Stimulated activated CD4-positive, alpha-beta T cell treated with anti-CD3 and anti-CD28 coated beads, TNF-alpha, amount 100 ng/mL, for 48 hours (primary cell): ENCODE results near the gene ACADL.

Experiments used
- DNase-seq, 3 donors: peaks; one replicate each; pipeline ENCODE4 v3.0.0-alpha.2; 2020; ENCODE audit warnings: low read depth in 3 of 3

ACADL gene

GRCh38 chr2:210170446-210171303 is 54.6 kb downstream of the ACADL start:
- DNase-seq = peak; percentile 93 to 98 (median 95)

GRCh38 chr2:210170196-210170445 is 55.1 kb downstream of the ACADL start:
- no peak for DNase-seq

GRCh38 chr2:210169516-210170195 is 55.6 kb downstream of the ACADL start:
- DNase-seq = no peak

GRCh38 chr2:210167227-210167626 is 58.0 kb downstream of the ACADL start:
- no peak for DNase-seq

GRCh38 chr2:210162466-210163124 is 62.7 kb downstream of the ACADL start:
- DNase-seq = no peak

GRCh38 chr2:210159059-210159458 is 66.2 kb downstream of the ACADL start:
- no peak for DNase-seq

- no peak for DNase-seq
Measured at GRCh38 chr2:210158236-210158635, 67.0 kb downstream of the ACADL start.

- no peak for DNase-seq
Measured at GRCh38 chr2:210157526-210157925, 67.7 kb downstream of the ACADL start.

- no peak for DNase-seq
Measured at GRCh38 chr2:210147614-210148013, 77.6 kb downstream of the ACADL start.
